Measurements from ENCODE around the gene RYR1. TPM values are rescaled to one million over a fixed set of nuclear protein-coding genes. Genes with fewer than 3 reads are reported as not detected.
A peak's percentile ranks its signal among the peaks of the same experiment; 100 is the strongest.

The RYR1 gene
- total RNA-seq, 1 donor, result not detected

DNA sequence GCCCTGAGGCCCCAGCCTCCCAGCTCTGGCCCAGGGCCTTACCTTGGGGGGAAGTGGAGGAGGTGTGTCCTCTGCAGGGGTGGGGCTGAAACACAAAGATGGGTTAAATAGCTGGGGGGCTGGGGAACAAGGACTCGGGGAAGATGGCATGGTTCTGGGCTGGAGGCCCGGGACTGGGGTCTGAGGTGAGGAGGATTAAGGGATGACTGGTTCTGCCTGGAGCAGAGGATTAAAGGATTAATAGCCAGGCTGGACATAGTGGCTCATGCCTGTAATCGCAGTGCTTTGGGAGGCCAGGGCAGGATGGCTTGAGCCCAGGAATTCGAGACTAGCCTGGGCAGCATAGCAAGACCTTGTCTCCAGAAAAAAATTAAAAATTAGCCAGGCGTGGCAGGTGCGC, 172.6 kb downstream of the RYR1 start:
- DNase-seq (ENCODE audit: low read depth), result no peak
- TF ChIP-seq, protein P1, sequence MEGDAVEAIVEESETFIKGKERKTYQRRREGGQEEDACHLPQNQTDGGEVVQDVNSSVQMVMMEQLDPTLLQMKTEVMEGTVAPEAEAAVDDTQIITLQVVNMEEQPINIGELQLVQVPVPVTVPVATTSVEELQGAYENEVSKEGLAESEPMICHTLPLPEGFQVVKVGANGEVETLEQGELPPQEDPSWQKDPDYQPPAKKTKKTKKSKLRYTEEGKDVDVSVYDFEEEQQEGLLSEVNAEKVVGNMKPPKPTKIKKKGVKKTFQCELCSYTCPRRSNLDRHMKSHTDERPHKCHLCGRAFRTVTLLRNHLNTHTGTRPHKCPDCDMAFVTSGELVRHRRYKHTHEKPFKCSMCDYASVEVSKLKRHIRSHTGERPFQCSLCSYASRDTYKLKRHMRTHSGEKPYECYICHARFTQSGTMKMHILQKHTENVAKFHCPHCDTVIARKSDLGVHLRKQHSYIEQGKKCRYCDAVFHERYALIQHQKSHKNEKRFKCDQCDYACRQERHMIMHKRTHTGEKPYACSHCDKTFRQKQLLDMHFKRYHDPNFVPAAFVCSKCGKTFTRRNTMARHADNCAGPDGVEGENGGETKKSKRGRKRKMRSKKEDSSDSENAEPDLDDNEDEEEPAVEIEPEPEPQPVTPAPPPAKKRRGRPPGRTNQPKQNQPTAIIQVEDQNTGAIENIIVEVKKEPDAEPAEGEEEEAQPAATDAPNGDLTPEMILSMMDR (IDR thresholded peaks at IDR 0.05; ENCODE audit: insufficient read depth, low read length), result no peak
- no peak overlapping the region for H3K4me3 ChIP-seq (ENCODE audit: low read depth, low read length)

DNA sequence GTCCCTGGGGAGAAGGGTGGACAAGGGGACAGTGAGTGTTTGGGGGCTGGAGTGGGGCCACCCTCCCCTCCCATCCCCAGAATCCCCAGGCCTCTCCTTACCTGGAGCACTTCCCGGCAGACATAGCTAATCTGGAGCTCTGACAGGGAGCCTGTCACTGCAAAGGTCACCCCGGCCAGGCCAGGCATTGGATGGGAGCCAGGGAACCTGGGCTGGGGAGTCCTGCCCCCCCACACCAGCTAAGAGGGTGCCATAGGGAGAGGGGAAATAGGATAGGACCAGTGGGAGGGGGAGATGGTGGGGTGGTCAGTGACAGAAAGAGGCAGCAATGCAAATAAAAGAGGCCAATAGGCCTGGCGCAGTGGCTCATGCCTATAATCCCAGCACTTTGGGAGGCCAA, 180.8 kb downstream of the RYR1 start:
- TF ChIP-seq, protein P1 (IDR thresholded peaks at IDR 0.05; ENCODE audit: insufficient read depth, low read length), result no peak
- H3K4me3 ChIP-seq (ENCODE audit: low read depth, low read length), result no peak overlapping the region
- no peak for DNase-seq (ENCODE audit: low read depth)

DNA sequence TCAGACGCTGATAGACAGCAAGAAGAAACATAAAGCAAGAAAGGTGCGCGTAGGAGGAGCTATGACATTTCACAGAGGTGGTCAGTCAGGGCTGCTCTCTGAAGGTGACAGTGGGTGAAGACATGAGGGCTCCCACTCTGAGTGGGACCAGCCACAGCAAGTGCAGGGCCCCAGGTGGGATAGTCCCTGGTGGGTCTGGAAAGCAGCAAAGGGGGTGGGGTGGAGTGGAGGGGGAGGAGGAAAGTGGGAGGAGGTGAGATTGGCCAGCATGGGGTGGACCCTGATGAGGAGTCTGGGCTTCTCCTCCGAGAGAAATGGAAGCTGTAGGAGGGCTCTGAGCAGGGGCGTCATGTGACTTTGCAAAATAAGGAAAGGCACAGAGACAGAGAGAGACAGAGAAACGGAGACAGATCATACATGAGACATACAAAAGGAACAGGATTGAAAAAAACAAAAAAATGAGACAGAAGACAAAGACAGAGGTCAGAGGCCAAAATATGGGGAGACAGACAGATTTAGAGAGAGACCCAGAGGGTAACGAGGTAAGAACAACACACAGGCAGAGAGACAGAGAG, 181.6 kb downstream of the RYR1 start:
- no peak overlapping the region for H3K4me3 ChIP-seq (ENCODE audit: low read depth, low read length)
- TF ChIP-seq, protein P1 (IDR thresholded peaks at IDR 0.05; ENCODE audit: insufficient read depth, low read length), result no peak
- DNase-seq (ENCODE audit: low read depth), result no peak

DNA sequence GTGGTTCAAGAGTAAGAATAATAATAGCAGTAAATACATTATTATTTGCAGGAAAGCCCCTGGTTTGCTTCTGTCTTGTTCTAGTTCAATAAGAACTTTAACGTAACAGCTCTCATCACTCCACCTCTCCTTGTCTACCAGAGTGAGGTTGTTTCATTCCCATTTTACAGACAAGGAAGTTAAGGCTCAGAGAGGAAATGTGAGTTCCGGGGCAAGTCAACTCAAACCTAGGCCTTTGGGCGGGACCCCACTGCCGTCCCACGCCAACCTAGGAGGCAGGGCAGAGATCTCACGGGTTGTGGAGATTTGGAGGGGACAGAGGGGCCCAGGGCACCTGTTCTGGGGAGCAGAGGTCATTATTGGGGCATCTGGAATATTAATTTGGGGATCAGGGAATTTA, 182.8 kb downstream of the RYR1 start:
- TF ChIP-seq, protein P1 (IDR thresholded peaks at IDR 0.05; ENCODE audit: insufficient read depth, low read length), result no peak
- DNase-seq (ENCODE audit: low read depth), result no peak
- H3K4me3 ChIP-seq (ENCODE audit: low read depth, low read length), result no peak overlapping the region

DNA sequence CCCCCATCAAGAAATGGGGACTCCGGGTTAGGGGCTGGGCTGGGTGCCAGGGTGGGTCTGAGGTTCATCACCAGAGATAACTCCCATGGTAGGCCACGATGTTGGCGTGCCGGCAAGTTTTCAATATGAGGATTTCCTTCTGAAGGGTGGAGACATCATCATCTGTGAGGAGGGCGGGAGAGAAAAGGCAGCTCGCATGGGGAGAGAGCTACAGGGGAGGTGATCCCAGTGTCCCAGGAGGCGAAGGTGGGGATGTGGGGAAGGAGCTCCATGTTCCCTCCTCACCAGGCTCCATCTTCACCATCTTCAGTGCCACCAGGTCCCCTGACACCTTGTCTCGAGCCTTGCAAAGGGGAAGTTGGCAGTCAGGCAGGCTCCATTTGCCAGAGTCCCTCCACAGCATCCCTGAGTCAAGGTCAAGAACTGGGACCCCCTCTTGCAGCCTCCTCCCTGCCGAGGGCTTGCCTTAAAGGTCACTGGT, 183.8 kb downstream of the RYR1 start:
- no peak overlapping the region for H3K4me3 ChIP-seq (ENCODE audit: low read depth, low read length)
- no peak for DNase-seq (ENCODE audit: low read depth)
- TF ChIP-seq, protein P1 (IDR thresholded peaks at IDR 0.05; ENCODE audit: insufficient read depth, low read length), result no peak

DNA sequence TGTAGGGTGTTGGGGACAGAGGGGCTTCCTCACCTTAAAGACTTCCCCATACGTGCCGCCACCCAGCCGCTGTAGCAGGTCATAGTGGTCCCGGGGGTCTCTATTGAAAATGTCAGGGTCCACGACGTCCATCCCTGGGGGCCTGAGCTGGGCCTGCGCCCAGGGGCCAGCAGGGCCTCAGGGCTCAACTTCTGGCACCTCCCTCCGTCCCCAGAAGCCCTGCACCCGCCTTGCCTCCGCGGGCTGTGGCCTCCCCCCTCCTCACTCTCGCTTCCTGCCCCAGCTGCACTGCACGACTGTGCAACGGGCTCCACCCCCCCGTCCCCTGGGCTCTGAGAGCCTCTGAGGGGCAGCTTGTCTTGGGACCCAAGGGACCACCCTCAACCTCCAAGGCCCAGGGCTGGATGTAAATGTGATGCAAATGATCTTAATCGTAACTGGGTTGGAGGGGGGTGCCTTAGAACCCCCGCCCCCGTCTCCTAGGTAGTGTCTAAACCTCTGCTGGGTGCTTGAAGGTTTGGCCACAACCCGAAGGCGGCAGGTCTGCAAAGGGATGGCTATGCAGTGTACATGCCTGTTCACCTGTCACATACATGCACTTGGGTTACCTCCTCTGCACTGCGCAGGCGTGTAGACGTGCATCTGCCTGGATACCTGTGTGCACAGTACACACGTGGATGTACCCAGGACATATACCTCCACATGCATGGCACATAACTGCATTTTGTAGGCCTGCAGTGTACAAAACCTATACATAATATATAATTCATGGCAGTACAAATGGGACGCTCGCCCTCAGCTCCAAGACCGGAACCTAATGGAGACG, 184.5 kb downstream of the RYR1 start, which contains the start of gene MAP4K1:
TSS of gene MAP4K1 (minus strand) at position 190 of the 826 bp plus-strand sequence. CDS start at position 132, 58 bp downstream.
- TF ChIP-seq, protein P1 (IDR thresholded peaks at IDR 0.05; ENCODE audit: insufficient read depth, low read length), result no peak
- peak within 1 kb of the TSS; percentile 82 for H3K4me3 ChIP-seq (ENCODE audit: low read depth, low read length)
- no peak for DNase-seq (ENCODE audit: low read depth)

Data from fibroblast of the aortic adventitia (primary cell).